Brain microvascular endothelial cell (primary cell): ENCODE data around the gene CXCR4.

ENCODE experiments used
- DNase-seq: peaks from one replicate; pipeline ENCODE4 v3.0.0-alpha.2; 2020
- H3K27ac ChIP-seq: fragments of 250-450 bp; sonication (Bioruptor Pico); 2 replicates; pipeline ENCODE4 v1.5.1; 2020; ENCODE audit warnings: mild to moderate bottlenecking, moderate library complexity
- H3K27me3 ChIP-seq: fragments of 250-450 bp; sonication (Bioruptor Pico); replicated peaks from 2 replicates; pipeline ENCODE4 v1.5.1; 2020; ENCODE audit warnings: mild to moderate bottlenecking
- H3K36me3 ChIP-seq: fragments of 250-450 bp; sonication (Bioruptor Pico); replicated peaks from 2 replicates; pipeline ENCODE4 v1.5.1; 2020; ENCODE audit warnings: mild to moderate bottlenecking
- H3K4me3 ChIP-seq: 2 replicates; pipeline ENCODE4 v1.5.1; 2011; ENCODE audit warnings: low read depth, mild to moderate bottlenecking, control low read depth, low read length, moderate library complexity
- in situ Hi-C: cut with HindIII; loops from 2 replicates; pipeline ENCODE4 v1.10.0; 2017; ENCODE audit warnings: low sequenced_read_pairs, low pct_ligation_motif_present
- TF ChIP-seq, protein P1 (sequence below): IDR thresholded peaks from 2 replicates; pipeline ENCODE4 v1.5.1; 2011; ENCODE audit warnings: low read depth, mild to moderate bottlenecking, moderate library complexity, low read length, control low read depth, inconsistent platforms; ENCODE audit errors: missing control alignments

Gene CXCR4

DNA sequence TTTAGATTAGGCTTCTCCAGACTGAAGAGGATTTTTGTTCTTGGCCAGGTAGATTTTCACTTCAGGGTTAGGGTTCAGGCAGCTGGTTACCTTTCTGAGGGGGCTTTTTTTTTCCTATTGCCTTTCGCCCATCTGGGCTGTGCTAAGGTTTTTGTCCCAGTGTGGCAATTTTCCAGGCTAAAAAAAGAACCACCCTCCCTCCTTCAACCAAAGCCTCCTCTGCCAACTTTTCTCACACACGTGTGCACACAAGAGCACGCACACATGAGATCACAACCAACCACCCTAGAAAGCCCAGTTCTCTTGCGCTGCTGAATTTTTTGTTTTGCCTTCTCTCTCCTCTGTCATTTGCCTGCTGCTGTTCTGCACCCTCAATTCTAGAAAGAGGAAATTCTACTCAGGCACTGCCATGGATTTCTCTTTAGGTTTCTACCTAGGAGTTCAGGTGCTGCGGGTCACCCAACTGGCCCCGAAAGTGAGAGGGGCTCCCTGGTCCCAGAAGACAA is 8.5 kb upstream of the CXCR4 start:
- Histone ChIP-seq H3K4me3 (no peak overlapping the region), H3K27me3 (no peaks in the 10 kb centered on the region), H3K27ac (no peak overlapping the region), H3K36me3 (no peaks in the 10 kb centered on the region)
- DNase-seq: no peak
- TF ChIP-seq, protein P1, sequence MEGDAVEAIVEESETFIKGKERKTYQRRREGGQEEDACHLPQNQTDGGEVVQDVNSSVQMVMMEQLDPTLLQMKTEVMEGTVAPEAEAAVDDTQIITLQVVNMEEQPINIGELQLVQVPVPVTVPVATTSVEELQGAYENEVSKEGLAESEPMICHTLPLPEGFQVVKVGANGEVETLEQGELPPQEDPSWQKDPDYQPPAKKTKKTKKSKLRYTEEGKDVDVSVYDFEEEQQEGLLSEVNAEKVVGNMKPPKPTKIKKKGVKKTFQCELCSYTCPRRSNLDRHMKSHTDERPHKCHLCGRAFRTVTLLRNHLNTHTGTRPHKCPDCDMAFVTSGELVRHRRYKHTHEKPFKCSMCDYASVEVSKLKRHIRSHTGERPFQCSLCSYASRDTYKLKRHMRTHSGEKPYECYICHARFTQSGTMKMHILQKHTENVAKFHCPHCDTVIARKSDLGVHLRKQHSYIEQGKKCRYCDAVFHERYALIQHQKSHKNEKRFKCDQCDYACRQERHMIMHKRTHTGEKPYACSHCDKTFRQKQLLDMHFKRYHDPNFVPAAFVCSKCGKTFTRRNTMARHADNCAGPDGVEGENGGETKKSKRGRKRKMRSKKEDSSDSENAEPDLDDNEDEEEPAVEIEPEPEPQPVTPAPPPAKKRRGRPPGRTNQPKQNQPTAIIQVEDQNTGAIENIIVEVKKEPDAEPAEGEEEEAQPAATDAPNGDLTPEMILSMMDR: no peak
- in situ Hi-C loops: no loop called here

DNA sequence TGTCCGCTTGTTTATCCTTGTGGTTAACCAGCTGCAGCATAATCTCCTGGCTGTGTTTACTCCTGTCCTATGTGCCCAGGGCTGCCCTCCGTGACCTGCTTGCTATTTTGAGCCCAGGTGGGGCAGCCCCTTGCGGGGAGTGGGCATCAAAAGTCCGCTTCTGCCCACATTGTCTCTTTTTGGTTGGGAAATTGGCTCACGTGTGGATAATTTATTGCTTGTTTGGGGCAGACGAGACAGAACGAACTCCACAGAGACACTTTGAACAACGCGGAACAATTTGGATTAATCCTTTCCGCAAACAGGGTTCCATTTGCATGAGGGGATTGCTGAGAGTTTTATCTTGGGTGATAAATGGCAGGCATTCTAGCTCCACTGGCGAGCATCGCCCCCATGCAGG is 8.1 kb upstream of the CXCR4 start:
- H3K36me3 ChIP-seq: no peaks in the 10 kb centered on the region
- TF ChIP-seq, protein P1: no peak
- no peak overlapping the region for H3K27ac ChIP-seq
- in situ Hi-C loops: no loop called here
- H3K27me3 ChIP-seq: no peaks in the 10 kb centered on the region
- H3K4me3 ChIP-seq: no peak overlapping the region
- no peak for DNase-seq

DNA sequence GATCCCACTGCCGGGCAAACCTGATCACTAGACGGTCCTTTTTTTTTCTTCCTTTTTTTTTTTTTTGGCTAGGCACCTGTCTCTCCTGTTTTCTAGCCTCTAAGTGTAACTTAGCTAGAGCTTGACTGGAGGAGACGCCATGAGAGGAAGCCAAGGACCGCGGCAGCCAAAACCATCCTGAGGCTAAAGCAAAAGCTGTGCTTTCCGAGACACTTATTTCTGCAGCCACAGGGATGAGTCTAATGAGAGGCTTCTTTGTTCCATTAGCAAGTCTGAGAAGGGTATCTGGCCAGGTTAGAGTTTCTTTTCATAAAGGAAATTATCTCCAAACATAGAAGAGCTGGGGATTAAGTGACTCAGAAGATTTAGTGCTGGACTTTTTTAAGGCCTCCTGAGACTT is 7.3 kb upstream of the CXCR4 start:
- no peak for DNase-seq
- Histone ChIP-seq H3K4me3 (no peak overlapping the region), H3K36me3 (no peaks in the 10 kb centered on the region), H3K27me3 (peaks cover 2% of the 10 kb centered on the region), H3K27ac (no peak overlapping the region)
- TF ChIP-seq, protein P1: no peak
- in situ Hi-C loops: no loop called here

DNA sequence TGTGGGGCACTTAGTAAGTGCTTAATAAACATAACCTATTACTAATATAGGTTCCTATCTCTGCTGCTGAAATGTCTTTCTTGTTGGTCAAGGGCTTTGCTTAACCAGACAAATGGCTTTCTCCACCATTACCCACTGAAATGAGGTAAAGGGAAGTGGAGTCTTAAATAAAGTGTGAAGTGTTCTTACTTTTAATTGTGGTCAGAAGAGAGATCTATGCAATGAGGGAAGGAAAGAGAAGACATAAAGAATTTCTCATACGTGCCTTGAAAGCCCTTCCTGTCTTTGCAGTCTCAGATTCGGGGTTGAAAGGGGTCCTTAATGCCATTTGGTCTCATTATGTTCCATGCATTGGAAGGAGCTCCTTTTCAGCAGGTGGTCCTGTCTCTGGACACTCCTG is 6.9 kb upstream of the CXCR4 start:
- in situ Hi-C loops: no loop called here
- H3K27me3 ChIP-seq: peaks cover 6% of the 10 kb centered on the region
- no peak for DNase-seq
- TF ChIP-seq, protein P1: no peak
- no peak overlapping the region for H3K27ac ChIP-seq
- no peak overlapping the region for H3K4me3 ChIP-seq
- H3K36me3 ChIP-seq: no peaks in the 10 kb centered on the region

DNA sequence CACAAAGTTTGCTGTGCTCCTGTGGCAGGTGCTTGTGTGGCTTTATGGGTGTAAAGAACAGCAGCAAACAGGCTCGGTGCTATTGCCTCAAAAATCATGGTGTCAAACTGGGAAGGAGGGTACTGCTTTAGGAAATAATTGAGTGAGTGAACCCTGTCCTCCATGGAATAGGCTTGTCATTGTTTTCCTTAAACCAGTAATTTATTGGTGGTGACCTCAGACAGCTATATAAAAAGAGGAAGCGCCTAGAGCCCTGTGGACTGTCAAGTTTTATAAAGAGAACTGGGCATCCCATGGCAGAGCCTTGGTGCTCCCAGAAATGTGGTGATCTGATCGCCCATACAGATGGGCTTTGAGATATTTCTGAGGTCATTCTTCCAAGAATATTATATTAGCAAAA is 4.7 kb upstream of the CXCR4 start:
- H3K27me3 ChIP-seq: peaks cover 20% of the 10 kb centered on the region

More for the DNA sequence above, 4.7 kb upstream of the CXCR4 start:
- Histone ChIP-seq H3K36me3 (no peaks in the 10 kb centered on the region), H3K27ac (no peak overlapping the region), H3K4me3 (no peak overlapping the region)
- in situ Hi-C loops: no loop called here
- TF ChIP-seq, protein P1: no peak
- DNase-seq: no peak
